ENCODE data around the gene SUSD3.

Gene SUSD3

GRCh38 chr9:93089024-93089423 is 30.5 kb downstream of the SUSD3 start:
- ATAC-seq (peak; percentile 18), DNase-seq (no peak)
- H3K27ac Mint-ChIP-seq: no peak overlapping the region
- H3K4me1 Mint-ChIP-seq: peaks cover 76% of the 10 kb centered on the region
- H3K27me3 Mint-ChIP-seq: no peaks in the 10 kb centered on the region
- H3K4me3 Mint-ChIP-seq: no peak overlapping the region
- H3K9me3 Mint-ChIP-seq: peaks cover 16 to 21% of the 10 kb centered on the region in 2 donors

GRCh38 chr9:93089481-93089991 is 31.0 kb downstream of the SUSD3 start:
- no peak overlapping the region for H3K4me3 Mint-ChIP-seq
- H3K9me3 Mint-ChIP-seq: peaks cover 16 to 21% of the 10 kb centered on the region in 2 donors
- H3K27ac Mint-ChIP-seq: no peak overlapping the region
- no peaks in the 10 kb centered on the region for H3K27me3 Mint-ChIP-seq
- DNase-seq (no peak), ATAC-seq (no peak)
- H3K4me1 Mint-ChIP-seq: peaks cover 78% of the 10 kb centered on the region

GRCh38 chr9:93090091-93090655 is 31.7 kb downstream of the SUSD3 start:
- H3K27me3 Mint-ChIP-seq: no peaks in the 10 kb centered on the region

GRCh38 chr9:93091056-93091452 is 32.6 kb downstream of the SUSD3 start:
- peaks cover 85% of the 10 kb centered on the region for H3K4me1 Mint-ChIP-seq
- DNase-seq: no peak

More at GRCh38 chr9:93090091-93090655, 31.7 kb downstream of the SUSD3 start:
- Mint-ChIP-seq H3K9me3 (peaks cover 16 to 21% of the 10 kb centered on the region in 2 donors), H3K4me1 (peaks cover 84% of the 10 kb centered on the region), H3K27ac (no peak overlapping the region), H3K4me3 (no peak overlapping the region)
- DNase-seq (no peak), ATAC-seq (no peak)

GRCh38 chr9:93091453-93092081 is 33.1 kb downstream of the SUSD3 start:
- H3K27ac Mint-ChIP-seq: peak overlapping the region; percentile 67 to 86
- H3K9me3 Mint-ChIP-seq: peaks cover 12 to 16% of the 10 kb centered on the region in 2 donors
- no peaks in the 10 kb centered on the region for H3K27me3 Mint-ChIP-seq
- H3K4me3 Mint-ChIP-seq: peak overlapping the region; percentile 43 to 65
- ATAC-seq (peak; percentile 62), DNase-seq (peak; percentile 69 to 83)
- H3K4me1 Mint-ChIP-seq: peaks cover 83% of the 10 kb centered on the region

More at GRCh38 chr9:93091056-93091452, 32.6 kb downstream of the SUSD3 start:
- Mint-ChIP-seq H3K4me3 (peak overlapping the region; percentile 43 to 65), H3K9me3 (peaks cover 12 to 16% of the 10 kb centered on the region in 2 donors), H3K27ac (peak overlapping the region; percentile 62 to 86), H3K27me3 (no peaks in the 10 kb centered on the region)
- ATAC-seq: no peak

GRCh38 chr9:93092251-93092991 is 33.9 kb downstream of the SUSD3 start:
- H3K27me3 Mint-ChIP-seq: no peaks in the 10 kb centered on the region
- DNase-seq (no peak), ATAC-seq (no peak)
- H3K4me1 Mint-ChIP-seq: peaks cover 85% of the 10 kb centered on the region
- peak overlapping the region; percentile 1 to 13 for H3K4me3 Mint-ChIP-seq
- peaks cover 12 to 16% of the 10 kb centered on the region in 2 donors for H3K9me3 Mint-ChIP-seq
- H3K27ac Mint-ChIP-seq: peak overlapping the region in 1 of 2 donors; percentile 86

GRCh38 chr9:93093127-93093876 is 34.8 kb downstream of the SUSD3 start:
- Mint-ChIP-seq H3K4me1 (peaks cover 85% of the 10 kb centered on the region), H3K27ac (peak overlapping the region in 1 of 2 donors; percentile 70), H3K9me3 (peaks cover 12 to 16% of the 10 kb centered on the region in 2 donors), H3K27me3 (no peaks in the 10 kb centered on the region), H3K4me3 (peak overlapping the region; percentile 63 to 92)
- ATAC-seq (no peak), DNase-seq (no peak)

- no peak for ATAC-seq
- Mint-ChIP-seq H3K27ac (peak overlapping the region; percentile 94 to 97), H3K4me3 (peak overlapping the region; percentile 89 to 92), H3K9me3 (peaks cover 12 to 16% of the 10 kb centered on the region in 2 donors), H3K27me3 (no peaks in the 10 kb centered on the region), H3K4me1 (peaks cover 85% of the 10 kb centered on the region)
- DNase-seq: no peak
Observed at GRCh38 chr9:93093877-93094657, 35.6 kb downstream of the SUSD3 start.

- H3K27me3 Mint-ChIP-seq: no peaks in the 10 kb centered on the region
- peak overlapping the region; percentile 94 to 97 for H3K27ac Mint-ChIP-seq
- H3K9me3 Mint-ChIP-seq: peaks cover 12 to 16% of the 10 kb centered on the region in 2 donors
- H3K4me3 Mint-ChIP-seq: peak overlapping the region; percentile 89 to 92
- DNase-seq: peak in 1 of 2 donors; percentile 35
- ATAC-seq: no peak
- H3K4me1 Mint-ChIP-seq: peaks cover 85% of the 10 kb centered on the region
Observed at GRCh38 chr9:93094658-93095204, 36.2 kb downstream of the SUSD3 start.

- peak overlapping the region; percentile 89 to 92 for H3K4me3 Mint-ChIP-seq
Observed at GRCh38 chr9:93095205-93096130, 37.0 kb downstream of the SUSD3 start.

GRCh38 chr9:93096131-93096802 is 37.8 kb downstream of the SUSD3 start, which contains the start of gene CARD19:
CARD19 (plus strand) TSS chr9:93096217; CDS start chr9:93096346, 129 bp downstream.
- Mint-ChIP-seq H3K27me3 (no peaks in the 10 kb centered on the region), H3K9me3 (peaks cover 3 to 11% of the 10 kb centered on the region in 2 donors), H3K4me3 (peak within 1 kb of the TSS; percentile 89 to 93), H3K27ac (peak within 1 kb of the TSS; percentile 94 to 97), H3K4me1 (peaks cover 73% of the 10 kb centered on the region)
- ATAC-seq: peak; percentile 22
- DNase-seq: peak in 1 of 2 donors; percentile 57

More at GRCh38 chr9:93095205-93096130, 37.0 kb downstream of the SUSD3 start:
- Mint-ChIP-seq H3K9me3 (peaks cover 7 to 16% of the 10 kb centered on the region in 2 donors), H3K27ac (peak overlapping the region; percentile 94 to 97), H3K27me3 (no peaks in the 10 kb centered on the region), H3K4me1 (peaks cover 81% of the 10 kb centered on the region)
- ATAC-seq (peak; percentile 81), DNase-seq (peak; percentile 100)

- peaks cover 0 to 5% of the 10 kb centered on the region in 2 donors for H3K9me3 Mint-ChIP-seq
- DNase-seq (no peak), ATAC-seq (no peak)
- peak overlapping the region; percentile 61 to 86 for H3K27ac Mint-ChIP-seq
- peak overlapping the region; percentile 88 to 93 for H3K4me3 Mint-ChIP-seq
- no peaks in the 10 kb centered on the region for H3K27me3 Mint-ChIP-seq
- peaks cover 67% of the 10 kb centered on the region for H3K4me1 Mint-ChIP-seq
Observed at GRCh38 chr9:93096811-93097382, 38.4 kb downstream of the SUSD3 start.
